IMR-90 (cell line): ENCODE data around the gene NFATC1. TPM values are rescaled to one million over a fixed set of nuclear protein-coding genes. Genes with fewer than 3 reads are reported as not detected.

Source experiments
- ATAC-seq: fragments of 200-7000 bp; cut with Tn5 transposase; 2 replicates; pipeline ENCODE4 v1.9.1; 2020; ENCODE audit warnings: low read depth, mild to moderate bottlenecking, moderate library complexity
- BruUV-seq: library from RNA; stranded (reverse); fragments of 400-500 nt; replicated peaks from 2 replicates; lab custom pipeline; 2021; lab: Mats Ljungman, UMichigan
- CTCF ChIA-PET: fragments of 300-600 bp; formaldehyde crosslinking; extraction: SDS; loops from one replicate; lab custom pipeline; 2021; ENCODE audit warnings: antibody characterized with exemption; lab: Yijun Ruan, JAX
- POLR2A ChIA-PET: fragments of 300-600 bp; sonication (Branson Sonifier 250); formaldehyde crosslinking; loops from one replicate; lab custom pipeline; 2022; ENCODE audit warnings: antibody characterized with exemption; ENCODE audit not compliant: unreplicated experiment; lab: Charles Lee
- DNase-seq: peaks from one replicate; pipeline ENCODE4 v3.0.0; 2013
- H2AFZ ChIP-seq: replicated peaks from 2 replicates; pipeline ENCODE3; 2013; ENCODE audit warnings: low read length, mild to moderate bottlenecking; ENCODE audit not compliant: poor library complexity
- H2AK5ac ChIP-seq: 2 replicates; pipeline ENCODE4 v1.6.1; 2013; ENCODE audit warnings: low read depth, low read length, inconsistent platforms
- H2AK9ac ChIP-seq: replicated peaks from 2 replicates; pipeline ENCODE3; 2013; ENCODE audit warnings: mild to moderate bottlenecking, low read depth, low read length, moderate library complexity; ENCODE audit not compliant: poor library complexity
- H2BK120ac ChIP-seq: 2 replicates; pipeline ENCODE4 v1.6.1; 2013; ENCODE audit warnings: low read depth, low read length, inconsistent platforms
- H2BK15ac ChIP-seq: 3 replicates; pipeline ENCODE4 v1.6.1; 2013; ENCODE audit warnings: low read depth, low read length, inconsistent platforms
- H2BK20ac ChIP-seq: 2 replicates; pipeline ENCODE4 v1.6.1; 2013; ENCODE audit warnings: low read depth, mild to moderate bottlenecking, inconsistent platforms, low read length, moderate library complexity
- H2BK5ac ChIP-seq: 2 replicates; pipeline ENCODE4 v1.6.1; 2013; ENCODE audit warnings: mild to moderate bottlenecking, low read depth, low read length, inconsistent platforms; ENCODE audit not compliant: poor library complexity, severe bottlenecking
- H3K14ac ChIP-seq: replicated peaks from 2 replicates; pipeline ENCODE4 v1.6.1; 2013; ENCODE audit warnings: low read depth, low read length, inconsistent platforms
- H3K18ac ChIP-seq: 2 replicates; pipeline ENCODE4 v1.6.1; 2013; ENCODE audit warnings: low read depth, low read length, control low read depth
- H3K23ac ChIP-seq: 2 replicates; pipeline ENCODE4 v1.6.1; 2013; ENCODE audit warnings: low read depth, low read length, inconsistent platforms
- H3K27ac ChIP-seq: 2 replicates; pipeline ENCODE4 v1.5.1; 2013; ENCODE audit warnings: mild to moderate bottlenecking, control low read depth, low read length; ENCODE audit not compliant: insufficient read depth
- H3K27me3 ChIP-seq: 2 replicates; pipeline ENCODE4 v1.6.1; 2013; ENCODE audit warnings: low read length; ENCODE audit not compliant: control insufficient read depth, insufficient read depth
- H3K36me3 ChIP-seq: 2 replicates; pipeline ENCODE4 v1.6.1; 2013; ENCODE audit warnings: low read length, mixed read lengths; ENCODE audit not compliant: control insufficient read depth, insufficient read depth
- H3K4ac ChIP-seq: 2 replicates; pipeline ENCODE4 v1.6.1; 2013; ENCODE audit warnings: low read depth, low read length, inconsistent platforms
- H3K4me1 ChIP-seq: 2 replicates; pipeline ENCODE4 v1.6.1; 2013; ENCODE audit warnings: low read length, mixed read lengths; ENCODE audit not compliant: control insufficient read depth, insufficient read depth
- H3K4me2 ChIP-seq: 2 replicates; pipeline ENCODE4 v1.6.1; 2013; ENCODE audit warnings: low read depth, mild to moderate bottlenecking, control low read depth, low read length, moderate library complexity
- H3K4me3 ChIP-seq: 2 replicates; pipeline ENCODE4 v1.5.1; 2013; ENCODE audit warnings: low read depth, mild to moderate bottlenecking, control low read depth, low read length, moderate library complexity; ENCODE audit not compliant: insufficient read depth
- H3K56ac ChIP-seq: 2 replicates; pipeline ENCODE4 v1.6.1; 2013; ENCODE audit warnings: low read length, inconsistent platforms; ENCODE audit not compliant: insufficient read depth; ENCODE audit errors: extremely low read depth
- H3K79me1 ChIP-seq, 2 experiments: 2 replicates each; pipeline ENCODE4 v1.6.1; 2013; ENCODE audit warnings: low read length in 2 of 2, inconsistent platforms in 1 of 2, low read depth in 1 of 2
- H3K9ac ChIP-seq: 2 replicates; pipeline ENCODE4 v1.6.1; 2013; ENCODE audit warnings: low read depth, low read length, control low read depth
- H3K9me1 ChIP-seq: 2 replicates; pipeline ENCODE4 v1.6.1; 2013; ENCODE audit warnings: low read length, inconsistent platforms; ENCODE audit not compliant: insufficient read depth
- H3K9me3 ChIP-seq: 2 replicates; pipeline ENCODE4 v1.6.1; 2013; ENCODE audit warnings: low read length; ENCODE audit not compliant: control insufficient read depth, insufficient read depth
- H4K20me1 ChIP-seq: 2 replicates; pipeline ENCODE4 v1.6.1; 2013; ENCODE audit warnings: low read length, inconsistent platforms; ENCODE audit not compliant: insufficient read depth
- H4K5ac ChIP-seq: 2 replicates; pipeline ENCODE4 v1.6.1; 2013; ENCODE audit warnings: mild to moderate bottlenecking, low read depth, low read length, control low read depth
- H4K8ac ChIP-seq, 2 experiments: 2 replicates each; pipeline ENCODE4 v1.6.1; 2013; ENCODE audit warnings: low read depth in 2 of 2, low read length in 2 of 2, control low read depth in 1 of 2, inconsistent platforms in 1 of 2
- H4K91ac ChIP-seq: 2 replicates; pipeline ENCODE4 v1.6.1; 2013; ENCODE audit warnings: low read depth, low read length, inconsistent platforms; ENCODE audit not compliant: insufficient read depth
- MAZ ChIP-seq: IDR thresholded peaks from 2 replicates; pipeline ENCODE4 v1.6.1; 2012; ENCODE audit warnings: low read depth, mild to moderate bottlenecking, low read length, improper control_type of control experiment, moderate library complexity, borderline replicate concordance
- MXI1 ChIP-seq: IDR thresholded peaks from 2 replicates; pipeline ENCODE4 v1.6.1; 2012; ENCODE audit warnings: low read depth, mild to moderate bottlenecking, low read length, moderate library complexity, borderline replicate concordance
- RAD21 ChIP-seq: IDR thresholded peaks from 2 replicates; pipeline ENCODE4 v1.6.1; 2012; ENCODE audit warnings: low read length, improper control_type of control experiment
- WGBS, 2 experiments: methylation state at CpG; one replicate each; pipeline versions ENCODE4 v1.1.5 to v1.1.7; 2013; ENCODE audit warnings: missing lambda C conversion rate in 2 of 2; ENCODE audit not compliant: insufficient read length in 1 of 2; ENCODE audit errors: extremely low coverage in 2 of 2; 5-methylcytosine and 5-hydroxymethylcytosine counted together
- dilution Hi-C: fragments of 300-500 bp; cut with HindIII; formaldehyde crosslinking; loops from one replicate; pipeline ENCODE4 v1.14.3; 2018; ENCODE audit warnings: low sequenced_read_pairs; ENCODE audit not compliant: unreplicated experiment
- in situ Hi-C: fragments of 300-500 bp; cut with MboI; formaldehyde crosslinking; loops from 3 replicates; pipeline ENCODE4 v1.14.3; 2019; ENCODE audit warnings: low sequenced_read_pairs, inconsistent platforms, mixed read lengths
- intact Hi-C: fragments of 100-400 bp; cut with micrococcal nuclease; formaldehyde crosslinking; loops from 2 replicates; pipeline ENCODE4 v1.10.0; 2022
- polyA plus RNA-seq, 3 experiments: library from polyadenylated mRNA; depleted of rRNA; stranded (reverse); fragments of >200 nt; gene quantifications; 2 replicates each; pipeline ENCODE4 v1.2.3, GENCODE V29; 2012; ENCODE audit warnings: low replicate concordance in 1 of 3
- total RNA-seq: library from RNA; depleted of rRNA; stranded (reverse); fragments of >200 nt; gene quantifications from 2 replicates; pipeline ENCODE4 v1.2.3, GENCODE V29; 2012

NFATC1 gene
- total and polyA plus RNA-seq, 2 of the 4 experiments (the other 2 are of a cell fraction), result 0.36 to 1.8 TPM

DNA sequence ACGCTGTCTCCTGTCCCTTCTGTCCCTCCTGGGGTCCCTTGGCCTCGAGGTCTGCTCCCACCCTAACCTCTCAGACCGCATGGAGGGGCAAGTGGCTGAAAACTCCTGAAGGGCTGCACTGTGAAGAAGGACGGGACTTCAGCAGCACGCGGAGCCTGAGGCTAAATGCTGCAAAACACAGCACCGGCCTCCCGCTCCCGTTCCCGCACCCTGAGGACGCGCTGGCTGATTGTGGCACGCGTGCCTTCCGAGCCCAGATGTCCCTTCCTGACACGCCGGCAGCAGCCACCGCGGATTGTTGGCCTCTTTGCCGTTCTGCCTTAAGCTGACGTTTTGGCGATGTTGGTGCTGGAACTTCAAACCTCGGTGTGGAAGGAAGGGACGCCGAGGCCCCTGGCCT is 158.0 kb downstream of the NFATC1 start:
- ATAC-seq, result no peak
- H3K27ac ChIP-seq, result no peak overlapping the region
- no peak overlapping the region for H4K8ac ChIP-seq
- H3K4me3 ChIP-seq, result no peak overlapping the region
- peaks cover 17% of the 10 kb centered on the region; the same call in 1 of the 2 replicates for H3K27me3 ChIP-seq
- no peak overlapping the region for H2BK15ac ChIP-seq
- H3K9me1 ChIP-seq, result no peaks in the 10 kb centered on the region
- intact Hi-C loops (no loop called here), in situ Hi-C loops (no loop called here), dilution Hi-C loops (no loop called here)
- H4K20me1 ChIP-seq, result no peaks in the 10 kb centered on the region
- H3K18ac ChIP-seq, result no peak overlapping the region
- H3K14ac ChIP-seq, result no peak overlapping the region
- ChIA-PET CTCF (no interaction called here), POLR2A (no interaction called here)
- 89% methylated on average over 16 of the region's 25 CpGs; no CpG with 5 or more reads in 1 of the 2 experiments for WGBS, 2 experiments
- no peaks in the 10 kb centered on the region for H3K36me3 ChIP-seq
- no TSS peak for BruUV-seq
- no peak overlapping the region for H2AK9ac ChIP-seq
- no peak overlapping the region for H2AFZ ChIP-seq
- no peak overlapping the region for H3K23ac ChIP-seq
- no peak overlapping the region for H2BK5ac ChIP-seq
- H3K79me1 ChIP-seq, result no peaks in the 10 kb centered on the region
- no peak overlapping the region for H3K56ac ChIP-seq
- no peaks in the 10 kb centered on the region for H3K4me1 ChIP-seq
- H4K91ac ChIP-seq, result no peak overlapping the region
- H2BK120ac ChIP-seq, result no peak overlapping the region
- no peak overlapping the region for H4K5ac ChIP-seq
- H3K9me3 ChIP-seq, result no peaks in the 10 kb centered on the region
- TF ChIP-seq MXI1 (no peak), MAZ (no peak), RAD21 (no peak)
- no peak overlapping the region for H3K9ac ChIP-seq
- no peak overlapping the region for H2AK5ac ChIP-seq
- H3K4me2 ChIP-seq, result no peak overlapping the region
- no peak for DNase-seq
- no peak overlapping the region for H2BK20ac ChIP-seq
- no peak overlapping the region for H3K4ac ChIP-seq
